ENCODE results near the gene AP4M1.
"Not testable (repeated sequence)": the region's sequence is repeated elsewhere in the genome, so short reads cannot be mapped to it uniquely, and the experiment has no call there.

Gene AP4M1

DNA sequence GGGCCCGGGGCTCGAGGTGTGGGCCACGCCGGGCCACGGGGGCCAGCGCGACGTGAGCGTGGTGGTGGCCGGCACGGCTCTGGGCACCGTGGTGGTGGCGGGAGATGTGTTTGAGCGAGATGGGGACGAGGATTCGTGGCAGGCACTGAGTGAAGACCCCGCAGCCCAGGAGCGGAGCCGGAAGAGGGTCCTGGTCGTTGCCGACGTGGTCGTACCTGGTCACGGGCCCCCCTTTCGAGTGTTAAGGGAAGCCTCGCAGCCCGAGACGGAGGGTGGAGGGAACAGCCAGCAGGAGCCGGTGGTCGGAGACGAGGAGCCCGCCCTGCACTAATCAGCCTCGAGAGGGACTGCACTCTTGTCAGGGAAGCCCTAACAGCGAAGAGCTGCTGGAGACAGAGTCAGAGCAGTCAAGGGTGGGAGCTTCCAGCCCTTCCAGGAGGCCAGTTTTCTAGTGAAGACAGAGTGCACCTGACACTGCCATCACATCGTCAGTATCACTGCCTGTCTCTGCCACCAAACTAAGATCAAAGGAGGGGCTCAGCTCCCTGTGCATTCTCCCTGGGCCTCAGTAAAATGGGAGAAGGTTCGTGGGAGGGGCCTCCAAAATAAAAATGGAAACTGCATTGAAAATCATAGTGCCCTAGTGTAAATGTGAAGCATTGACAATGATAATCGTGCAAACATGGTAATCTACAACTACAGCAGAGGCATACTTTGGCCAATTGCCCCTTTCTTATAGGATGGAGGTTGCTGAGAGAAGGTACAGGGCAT lies 26.6 kb downstream of the AP4M1 start (continued):
- no peak for TF ChIP-seq ZNF560 (tag by site-specific recombination; IDR thresholded peaks at IDR 0.05; ENCODE audit: borderline replicate concordance)
- no peak for TF ChIP-seq ZNF211 (tag by site-specific recombination; IDR thresholded peaks at IDR 0.05; ENCODE audit: low read depth)

DNA sequence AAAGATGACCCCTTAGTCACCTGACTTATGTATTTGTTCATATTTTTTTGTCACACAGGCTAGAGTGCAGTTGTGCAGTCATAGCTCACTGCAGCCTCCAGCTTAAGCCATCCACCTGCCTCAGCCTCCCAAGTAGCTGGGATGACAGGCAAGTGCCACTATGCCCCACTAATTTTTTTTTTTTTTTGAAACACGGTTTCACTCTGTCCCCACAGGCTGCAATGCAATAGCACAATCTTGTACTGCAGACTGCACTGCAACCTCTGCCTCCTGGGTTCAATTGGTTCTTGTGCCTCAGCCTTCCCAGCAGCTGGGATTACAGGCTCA lies 27.2 kb downstream of the AP4M1 start:
- H3K36me3 ChIP-seq (ENCODE audit: control insufficient read depth in 2 of 2, insufficient read depth in 1 of 2, low read length in 2 of 2): peaks cover 0 to 5% of the 10 kb centered on the region in 2 experiments; a peak in 2 of 3 replicates
- H3K4me3 ChIP-seq (ENCODE audit: low read depth, low read length): no peak overlapping the region
- CTCF ChIA-PET: interaction anchor here (0.5 to 8.7 kb wide), 16 partner anchors 12 to 659 kb away, joined by 3 to 119 read pairs (median 3); no protein-coding TSS in a partner anchor
- no peaks in the 10 kb centered on the region; the same call in 1 of the 2 replicates for H3K4me1 ChIP-seq (ENCODE audit: control insufficient read depth, insufficient read depth, low read length)
- H3K9me3 ChIP-seq (ENCODE audit: control insufficient read depth, insufficient read depth, low read depth, low read length): no peaks in the 10 kb centered on the region
- POLR2A ChIA-PET: interaction anchor here (0.5 to 3.7 kb wide), 2 partner anchors 27 to 705 kb away, joined by 3 to 31 read pairs; partner anchors contain the start of genes AP4M1 and MCM7
- TF ChIP-seq ZBTB7A (tag by site-specific recombination; IDR thresholded peaks at IDR 0.05; ENCODE audit: low read depth): no peak
- TF ChIP-seq ZSCAN16 (tag by site-specific recombination; IDR thresholded peaks at IDR 0.05): no peak
- no peak for TF ChIP-seq ZNF37A (tag by site-specific recombination; IDR thresholded peaks at IDR 0.05)
- no peak for TF ChIP-seq ZNF423 (tag by site-specific recombination; IDR thresholded peaks at IDR 0.05)
- no peak for TF ChIP-seq ZNF184 (tag by site-specific recombination; IDR thresholded peaks at IDR 0.05)
- TF ChIP-seq ZSCAN30 (tag by site-specific recombination; IDR thresholded peaks at IDR 0.05): no peak
- TF ChIP-seq OVOL3 (tag by site-specific recombination; IDR thresholded peaks at IDR 0.05): no peak
- TF ChIP-seq, protein P1, sequence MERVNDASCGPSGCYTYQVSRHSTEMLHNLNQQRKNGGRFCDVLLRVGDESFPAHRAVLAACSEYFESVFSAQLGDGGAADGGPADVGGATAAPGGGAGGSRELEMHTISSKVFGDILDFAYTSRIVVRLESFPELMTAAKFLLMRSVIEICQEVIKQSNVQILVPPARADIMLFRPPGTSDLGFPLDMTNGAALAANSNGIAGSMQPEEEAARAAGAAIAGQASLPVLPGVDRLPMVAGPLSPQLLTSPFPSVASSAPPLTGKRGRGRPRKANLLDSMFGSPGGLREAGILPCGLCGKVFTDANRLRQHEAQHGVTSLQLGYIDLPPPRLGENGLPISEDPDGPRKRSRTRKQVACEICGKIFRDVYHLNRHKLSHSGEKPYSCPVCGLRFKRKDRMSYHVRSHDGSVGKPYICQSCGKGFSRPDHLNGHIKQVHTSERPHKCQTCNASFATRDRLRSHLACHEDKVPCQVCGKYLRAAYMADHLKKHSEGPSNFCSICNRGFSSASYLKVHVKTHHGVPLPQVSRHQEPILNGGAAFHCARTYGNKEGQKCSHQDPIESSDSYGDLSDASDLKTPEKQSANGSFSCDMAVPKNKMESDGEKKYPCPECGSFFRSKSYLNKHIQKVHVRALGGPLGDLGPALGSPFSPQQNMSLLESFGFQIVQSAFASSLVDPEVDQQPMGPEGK (tag by site-specific recombination; IDR thresholded peaks at IDR 0.05): no peak
- TF ChIP-seq, protein P2, sequence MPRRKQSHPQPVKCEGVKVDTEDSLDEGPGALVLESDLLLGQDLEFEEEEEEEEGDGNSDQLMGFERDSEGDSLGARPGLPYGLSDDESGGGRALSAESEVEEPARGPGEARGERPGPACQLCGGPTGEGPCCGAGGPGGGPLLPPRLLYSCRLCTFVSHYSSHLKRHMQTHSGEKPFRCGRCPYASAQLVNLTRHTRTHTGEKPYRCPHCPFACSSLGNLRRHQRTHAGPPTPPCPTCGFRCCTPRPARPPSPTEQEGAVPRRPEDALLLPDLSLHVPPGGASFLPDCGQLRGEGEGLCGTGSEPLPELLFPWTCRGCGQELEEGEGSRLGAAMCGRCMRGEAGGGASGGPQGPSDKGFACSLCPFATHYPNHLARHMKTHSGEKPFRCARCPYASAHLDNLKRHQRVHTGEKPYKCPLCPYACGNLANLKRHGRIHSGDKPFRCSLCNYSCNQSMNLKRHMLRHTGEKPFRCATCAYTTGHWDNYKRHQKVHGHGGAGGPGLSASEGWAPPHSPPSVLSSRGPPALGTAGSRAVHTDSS (tag by site-specific recombination; IDR thresholded peaks at IDR 0.05): no peak
- no peak overlapping the region for H3K27ac ChIP-seq (ENCODE audit: extremely low read depth, low read depth, low read length)

DNA sequence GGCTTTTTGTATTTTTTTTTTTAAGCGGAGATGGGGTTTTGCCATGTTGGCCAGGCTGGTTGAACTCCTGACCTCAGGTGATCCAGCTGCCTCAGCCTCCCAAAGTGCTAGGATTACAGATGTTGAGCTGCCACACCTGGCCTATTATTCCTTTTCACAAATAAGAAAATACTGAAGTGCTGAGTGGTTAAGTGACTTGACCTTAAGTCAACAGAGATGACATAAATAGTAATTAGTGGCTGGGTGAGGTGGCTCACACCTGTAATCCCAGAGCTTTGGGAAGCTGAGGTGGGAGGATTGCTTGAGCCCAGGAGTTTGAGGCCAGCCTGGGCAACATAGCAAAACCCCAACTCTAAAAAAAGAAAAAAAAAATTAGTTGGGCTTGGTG lies 28.8 kb downstream of the AP4M1 start:
- POLR2A ChIA-PET: interaction anchor here (0.6 to 3.7 kb wide), 6 partner anchors 12 to 136 kb away, joined by 3 to 31 read pairs (median 4); partner anchors contain the start of genes AP4M1, LAMTOR4 and MCM7
- H3K4me3 ChIP-seq (ENCODE audit: low read depth, low read length); H3K4me1 ChIP-seq (ENCODE audit: control insufficient read depth, insufficient read depth, low read length); H3K36me3 ChIP-seq (ENCODE audit: control insufficient read depth in 2 of 2, insufficient read depth in 1 of 2, low read length in 2 of 2); H3K27ac ChIP-seq (ENCODE audit: extremely low read depth, low read depth, low read length); H3K9me3 ChIP-seq (ENCODE audit: control insufficient read depth, insufficient read depth, low read depth, low read length): not testable (repeated sequence)
- peak; percentile 83 for TF ChIP-seq SP7 (tag by site-specific recombination; IDR thresholded peaks at IDR 0.05)
- 0 out of 2 replicates have a peak, but pooled peaks have one; percentile 11 for TF ChIP-seq KLF1 (tag by site-specific recombination; IDR thresholded peaks at IDR 0.05)
- TF ChIP-seq, protein P3, sequence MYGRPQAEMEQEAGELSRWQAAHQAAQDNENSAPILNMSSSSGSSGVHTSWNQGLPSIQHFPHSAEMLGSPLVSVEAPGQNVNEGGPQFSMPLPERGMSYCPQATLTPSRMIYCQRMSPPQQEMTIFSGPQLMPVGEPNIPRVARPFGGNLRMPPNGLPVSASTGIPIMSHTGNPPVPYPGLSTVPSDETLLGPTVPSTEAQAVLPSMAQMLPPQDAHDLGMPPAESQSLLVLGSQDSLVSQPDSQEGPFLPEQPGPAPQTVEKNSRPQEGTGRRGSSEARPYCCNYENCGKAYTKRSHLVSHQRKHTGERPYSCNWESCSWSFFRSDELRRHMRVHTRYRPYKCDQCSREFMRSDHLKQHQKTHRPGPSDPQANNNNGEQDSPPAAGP (tag by site-specific recombination; IDR thresholded peaks at IDR 0.05): peak; percentile 46; the same call in 1 of the 2 replicates
- TF ChIP-seq ZSCAN23 (tag by site-specific recombination; IDR thresholded peaks at IDR 0.05): 0 out of 2 replicates have a peak, but pooled peaks have one; percentile 20
- CTCF ChIA-PET: interaction anchor here (0.6 to 8.7 kb wide), 22 partner anchors 9 to 290 kb away, joined by 3 to 119 read pairs (median 4); no protein-coding TSS in a partner anchor
